HepG2 (cell line): Measurements from ENCODE around the gene BICRA. TPM values are rescaled to one million over a fixed set of nuclear protein-coding genes. Genes with fewer than 3 reads are reported as not detected.

Source experiments
- DPF2 ChIP-seq: sonication (generic); formaldehyde crosslinking; IDR thresholded peaks from 2 replicates; pipeline ENCODE4 v1.4.0; 2020; ENCODE audit warnings: mild to moderate bottlenecking, low read depth, missing genetic modification reagents, borderline replicate concordance
- ELF3 ChIP-seq: IDR thresholded peaks from 2 replicates; pipeline ENCODE4 v1.6.1; 2016; ENCODE audit warnings: missing genetic modification reagents, missing compliant biosample characterization
- MTF1 ChIP-seq: sonication (generic); formaldehyde crosslinking; IDR thresholded peaks from 2 replicates; pipeline ENCODE4 v1.5.0; 2020; ENCODE audit warnings: missing genetic modification reagents
- NCOA2 ChIP-seq: sonication (generic); formaldehyde crosslinking; IDR thresholded peaks from 2 replicates; pipeline ENCODE4 v1.8.0; 2022; ENCODE audit warnings: inconsistent platforms
- PAWR ChIP-seq: sonication (generic); formaldehyde crosslinking; IDR thresholded peaks from 2 replicates; pipeline ENCODE4 v1.4.0; 2020; ENCODE audit warnings: missing genetic modification reagents, mild to moderate bottlenecking, borderline replicate concordance
- PHF20 ChIP-seq: sonication (generic); formaldehyde crosslinking; IDR thresholded peaks from 2 replicates; pipeline ENCODE4 v1.5.0; 2020; ENCODE audit warnings: mild to moderate bottlenecking, missing genetic modification reagents
- POLR2AphosphoS5 ChIP-seq: IDR thresholded peaks from 2 replicates; pipeline ENCODE4 v1.6.1; 2012; ENCODE audit warnings: low read depth, low read length
- RELA ChIP-seq: sonication (generic); formaldehyde crosslinking; IDR thresholded peaks from 2 replicates; pipeline ENCODE4 v1.4.0; 2020; ENCODE audit warnings: missing genetic modification reagents
- RFXANK ChIP-seq: IDR thresholded peaks from 2 replicates; pipeline ENCODE4 v1.6.1; 2016
- SOX6 ChIP-seq, 2 experiments: fragments of 450-650 bp in 1 of 2; sonication (generic) in 1 of 2; formaldehyde crosslinking in 1 of 2; IDR thresholded peaks; 2 replicates each; pipeline versions ENCODE4 v1.4.0 to v1.6.1; 2017 to 2020; ENCODE audit warnings: antibody characterized with exemption in 1 of 2, mild to moderate bottlenecking in 1 of 2, missing genetic modification reagents in 1 of 2
- STAT5B ChIP-seq: sonication (generic); formaldehyde crosslinking; IDR thresholded peaks from 2 replicates; pipeline ENCODE4 v1.4.0; 2020; ENCODE audit warnings: missing genetic modification reagents
- ZBTB7A ChIP-seq: sonication (generic); formaldehyde crosslinking; IDR thresholded peaks from 2 replicates; pipeline ENCODE4 v1.8.0; 2022; ENCODE audit warnings: mild to moderate bottlenecking, missing genetic modification reagents
- ZIK1 ChIP-seq: sonication (generic); formaldehyde crosslinking; IDR thresholded peaks from 2 replicates; pipeline ENCODE4 v1.5.0; 2020; ENCODE audit warnings: mild to moderate bottlenecking, low read depth, missing genetic modification reagents, borderline replicate concordance
- ZNF20 ChIP-seq: sonication (generic); formaldehyde crosslinking; IDR thresholded peaks from 2 replicates; pipeline ENCODE4 v1.4.0; 2020; ENCODE audit warnings: mild to moderate bottlenecking, moderate library complexity, missing genetic modification reagents
- ZNF460 ChIP-seq: sonication (generic); formaldehyde crosslinking; IDR thresholded peaks from 2 replicates; pipeline ENCODE4 v1.5.1; 2020; ENCODE audit warnings: missing genetic modification reagents, mild to moderate bottlenecking, borderline replicate concordance
- ZNF546 ChIP-seq: sonication (generic); formaldehyde crosslinking; conservative IDR thresholded peaks from 2 replicates; pipeline ENCODE4 v1.8.1; 2023; ENCODE audit warnings: mild to moderate bottlenecking, missing genetic modification reagents
- ZNF572 ChIP-seq: sonication (generic); formaldehyde crosslinking; IDR thresholded peaks from 2 replicates; pipeline ENCODE4 v1.5.1; 2020; ENCODE audit warnings: mild to moderate bottlenecking, missing genetic modification reagents
- ZNF674 ChIP-seq: sonication (generic); formaldehyde crosslinking; IDR thresholded peaks from 2 replicates; pipeline ENCODE4 v1.5.0; 2020; ENCODE audit warnings: low read depth, mild to moderate bottlenecking, missing genetic modification reagents
- ZNF709 ChIP-seq: sonication (generic); formaldehyde crosslinking; IDR thresholded peaks from 2 replicates; pipeline ENCODE4 v1.5.0; 2020; ENCODE audit warnings: mild to moderate bottlenecking, missing genetic modification reagents
- ZNF790 ChIP-seq: sonication (generic); formaldehyde crosslinking; IDR thresholded peaks from 2 replicates; pipeline ENCODE4 v1.8.0; 2022; ENCODE audit warnings: missing genetic modification reagents, mild to moderate bottlenecking, borderline replicate concordance
- polyA plus RNA-seq, 8 experiments: library from polyadenylated mRNA; depleted of rRNA in 3 of 8; stranded (reverse) in 7 of 8; unstranded in 1 of 8; fragments of >200 nt; fragmentation: Illumina TruSeq in 4 of 8; extraction: Trizol in 4 of 8; gene quantifications; 2 replicates each; pipeline versions ENCODE4 v1.2.1 to v1.2.3, GENCODE V29; 2011 to 2016; ENCODE audit warnings: low read depth in 4 of 8, missing spikeins in 1 of 8, mixed read lengths in 1 of 8; ENCODE audit not compliant: insufficient read depth in 1 of 8
- total RNA-seq, 5 experiments: library from RNA; depleted of rRNA; stranded (reverse); fragments of >200 nt; fragmentation: Illumina TruSeq; extraction: Trizol; gene quantifications; 2 replicates each; pipeline ENCODE4 v1.2.3, GENCODE V29; 2016; ENCODE audit warnings: low read depth in 1 of 5
- TF ChIP-seq, protein P1 (sequence below): sonication (generic); formaldehyde crosslinking; conservative IDR thresholded peaks from 2 replicates; pipeline ENCODE4 v1.4.0; 2020; ENCODE audit warnings: missing genetic modification reagents
- TF ChIP-seq, protein P2 (sequence below): sonication (generic); formaldehyde crosslinking; IDR thresholded peaks from 2 replicates; pipeline ENCODE4 v1.5.0; 2020; ENCODE audit warnings: missing genetic modification reagents
- TF ChIP-seq, protein P3 (sequence below): sonication (generic); formaldehyde crosslinking; IDR thresholded peaks from 2 replicates; pipeline ENCODE4 v1.4.0; 2020; ENCODE audit warnings: missing genetic modification reagents, mild to moderate bottlenecking, borderline replicate concordance
- TF ChIP-seq, protein P4 (sequence below): sonication (generic); formaldehyde crosslinking; IDR thresholded peaks from 2 replicates; pipeline ENCODE4 v1.4.0; 2020; ENCODE audit warnings: missing genetic modification reagents
- TF ChIP-seq, protein P5 (sequence below): sonication (generic); formaldehyde crosslinking; IDR thresholded peaks from 2 replicates; pipeline ENCODE4 v1.8.1; 2023; ENCODE audit warnings: missing genetic modification reagents, mild to moderate bottlenecking, borderline replicate concordance

Gene BICRA
- total and polyA plus RNA-seq, 2 of the 13 experiments (the other 11 are each of a cell fraction or from before 2014, with no cell fraction given): 0.55 to 0.71 TPM

DNA sequence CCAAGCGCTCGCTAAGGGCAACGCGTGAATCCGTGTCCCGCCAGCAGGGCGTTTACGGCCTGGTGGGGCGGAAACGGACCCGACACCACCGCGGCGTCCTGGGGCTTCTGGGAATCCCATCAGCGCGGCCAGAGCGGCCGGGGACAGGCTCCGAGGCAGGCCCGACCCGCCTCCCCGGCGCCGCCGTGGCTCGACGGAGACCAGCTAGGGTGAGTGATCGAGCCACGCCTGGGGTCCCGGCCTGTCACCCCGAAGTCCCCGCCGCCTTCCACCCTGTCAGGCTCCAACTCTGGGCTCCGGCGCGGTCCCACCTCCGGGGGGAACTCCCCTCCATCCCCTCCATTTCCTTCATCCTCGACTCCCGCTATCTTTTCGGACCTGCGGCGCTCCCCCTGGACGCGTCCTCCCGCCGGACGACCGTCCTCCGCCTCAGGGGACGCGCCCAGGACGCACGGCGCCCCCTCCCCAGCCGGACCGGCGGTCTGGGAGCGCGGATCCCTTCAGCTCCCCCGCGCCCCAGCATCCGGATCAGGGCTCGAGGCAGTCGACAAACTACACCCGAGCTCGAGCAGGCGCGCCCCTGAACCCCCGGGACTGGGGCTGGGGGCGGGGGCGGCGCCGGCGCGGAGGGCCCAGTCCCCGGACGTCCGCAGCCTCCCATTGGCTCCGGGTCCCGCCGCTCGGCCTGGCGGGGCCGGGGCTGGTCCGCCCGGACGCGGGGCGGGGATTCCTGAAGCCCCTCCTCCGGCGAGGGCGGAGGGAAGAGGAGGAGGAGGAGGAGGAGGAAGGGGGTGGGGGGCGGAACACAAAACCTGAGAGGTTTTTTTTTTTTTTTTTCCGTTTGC lies 638 bp upstream of the BICRA start (continued):
- TF ChIP-seq ZIK1 (no peak), PHF20 (CRISPR knock-in tag) (peak; percentile 15; the same call in 1 of the 2 replicates), ELF3 (CRISPR knock-in tag) (0 out of 2 replicates have a peak, but pooled peaks have one; percentile 19), ZNF546 (CRISPR knock-in tag) (peak; percentile 33; the same call in 1 of the 2 replicates), ZNF674 (CRISPR knock-in tag) (no peak), ZNF20 (peak; percentile 35; the same call in 1 of the 2 replicates), ZNF790 (CRISPR knock-in tag) (no peak; the same call in 1 of the 2 replicates), STAT5B (CRISPR knock-in tag) (0 out of 2 replicates have a peak, but pooled peaks have one; percentile 7), NCOA2 (CRISPR knock-in tag) (no peak), ZNF460 (CRISPR knock-in tag) (no peak), PAWR (CRISPR knock-in tag) (no peak), ZNF572 (CRISPR knock-in tag) (no peak), DPF2 (CRISPR knock-in tag) (no peak), SOX6 (IDR thresholded peaks at IDR 0.05) (no peak), SOX6 (CRISPR knock-in tag; IDR thresholded peaks at IDR 0.05) (peak; percentile 26; the same call in 1 of the 2 replicates), POLR2AphosphoS5 (peak; percentile 63), MTF1 (CRISPR knock-in tag) (no peak), RELA (no peak), ZBTB7A (CRISPR knock-in tag) (no peak), RFXANK (no peak), ZNF709 (CRISPR knock-in tag) (peak; percentile 80; the same call in 1 of the 2 replicates)
- TF ChIP-seq, protein P1, sequence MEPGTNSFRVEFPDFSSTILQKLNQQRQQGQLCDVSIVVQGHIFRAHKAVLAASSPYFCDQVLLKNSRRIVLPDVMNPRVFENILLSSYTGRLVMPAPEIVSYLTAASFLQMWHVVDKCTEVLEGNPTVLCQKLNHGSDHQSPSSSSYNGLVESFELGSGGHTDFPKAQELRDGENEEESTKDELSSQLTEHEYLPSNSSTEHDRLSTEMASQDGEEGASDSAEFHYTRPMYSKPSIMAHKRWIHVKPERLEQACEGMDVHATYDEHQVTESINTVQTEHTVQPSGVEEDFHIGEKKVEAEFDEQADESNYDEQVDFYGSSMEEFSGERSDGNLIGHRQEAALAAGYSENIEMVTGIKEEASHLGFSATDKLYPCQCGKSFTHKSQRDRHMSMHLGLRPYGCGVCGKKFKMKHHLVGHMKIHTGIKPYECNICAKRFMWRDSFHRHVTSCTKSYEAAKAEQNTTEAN (CRISPR knock-in tag): no peak
- TF ChIP-seq, protein P2, sequence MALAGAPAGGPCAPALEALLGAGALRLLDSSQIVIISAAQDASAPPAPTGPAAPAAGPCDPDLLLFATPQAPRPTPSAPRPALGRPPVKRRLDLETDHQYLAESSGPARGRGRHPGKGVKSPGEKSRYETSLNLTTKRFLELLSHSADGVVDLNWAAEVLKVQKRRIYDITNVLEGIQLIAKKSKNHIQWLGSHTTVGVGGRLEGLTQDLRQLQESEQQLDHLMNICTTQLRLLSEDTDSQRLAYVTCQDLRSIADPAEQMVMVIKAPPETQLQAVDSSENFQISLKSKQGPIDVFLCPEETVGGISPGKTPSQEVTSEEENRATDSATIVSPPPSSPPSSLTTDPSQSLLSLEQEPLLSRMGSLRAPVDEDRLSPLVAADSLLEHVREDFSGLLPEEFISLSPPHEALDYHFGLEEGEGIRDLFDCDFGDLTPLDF (CRISPR knock-in tag): no peak
- TF ChIP-seq, protein P3, sequence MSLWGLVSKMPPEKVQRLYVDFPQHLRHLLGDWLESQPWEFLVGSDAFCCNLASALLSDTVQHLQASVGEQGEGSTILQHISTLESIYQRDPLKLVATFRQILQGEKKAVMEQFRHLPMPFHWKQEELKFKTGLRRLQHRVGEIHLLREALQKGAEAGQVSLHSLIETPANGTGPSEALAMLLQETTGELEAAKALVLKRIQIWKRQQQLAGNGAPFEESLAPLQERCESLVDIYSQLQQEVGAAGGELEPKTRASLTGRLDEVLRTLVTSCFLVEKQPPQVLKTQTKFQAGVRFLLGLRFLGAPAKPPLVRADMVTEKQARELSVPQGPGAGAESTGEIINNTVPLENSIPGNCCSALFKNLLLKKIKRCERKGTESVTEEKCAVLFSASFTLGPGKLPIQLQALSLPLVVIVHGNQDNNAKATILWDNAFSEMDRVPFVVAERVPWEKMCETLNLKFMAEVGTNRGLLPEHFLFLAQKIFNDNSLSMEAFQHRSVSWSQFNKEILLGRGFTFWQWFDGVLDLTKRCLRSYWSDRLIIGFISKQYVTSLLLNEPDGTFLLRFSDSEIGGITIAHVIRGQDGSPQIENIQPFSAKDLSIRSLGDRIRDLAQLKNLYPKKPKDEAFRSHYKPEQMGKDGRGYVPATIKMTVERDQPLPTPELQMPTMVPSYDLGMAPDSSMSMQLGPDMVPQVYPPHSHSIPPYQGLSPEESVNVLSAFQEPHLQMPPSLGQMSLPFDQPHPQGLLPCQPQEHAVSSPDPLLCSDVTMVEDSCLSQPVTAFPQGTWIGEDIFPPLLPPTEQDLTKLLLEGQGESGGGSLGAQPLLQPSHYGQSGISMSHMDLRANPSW (CRISPR knock-in tag): no peak
- TF ChIP-seq, protein P4, sequence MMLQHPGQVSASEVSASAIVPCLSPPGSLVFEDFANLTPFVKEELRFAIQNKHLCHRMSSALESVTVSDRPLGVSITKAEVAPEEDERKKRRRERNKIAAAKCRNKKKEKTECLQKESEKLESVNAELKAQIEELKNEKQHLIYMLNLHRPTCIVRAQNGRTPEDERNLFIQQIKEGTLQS (CRISPR knock-in tag): no peak
- TF ChIP-seq, protein P5, sequence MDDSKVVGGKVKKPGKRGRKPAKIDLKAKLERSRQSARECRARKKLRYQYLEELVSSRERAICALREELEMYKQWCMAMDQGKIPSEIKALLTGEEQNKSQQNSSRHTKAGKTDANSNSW (CRISPR knock-in tag): no peak
